ENCODE data around the gene DALRD3.

GRCh38 chr3:49005998-49006397 is 12.4 kb downstream of the DALRD3 start:
- TF ChIP-seq CTCF (IDR thresholded peaks at IDR 0.05; ENCODE audit: low read depth, low read length) (no peak), EZH2phosphoT487 (IDR thresholded peaks at IDR 0.05; ENCODE audit: low read depth) (no peak)

All from OCI-LY3 (cell line).